OCI-LY7 (cell line): ENCODE data around the gene KLHL26.

Experiments used
- EZH2phosphoT487 ChIP-seq: fragments of 200-600 bp; sonication (generic); IDR thresholded peaks from 2 replicates; pipeline ENCODE4 v1.6.1; 2018; ENCODE audit warnings: low read depth, borderline replicate concordance, mild to moderate bottlenecking, mixed run types, antibody characterized with exemption, low read length, moderate library complexity, mixed read lengths
- TF ChIP-seq, protein P1 (sequence below): fragments of 200-600 bp; sonication (generic); conservative IDR thresholded peaks from 2 replicates; pipeline ENCODE4 v1.5.1; 2014; ENCODE audit warnings: mild to moderate bottlenecking, antibody characterized with exemption, low read length, moderate library complexity, mixed read lengths

GRCh38 chr19:18613589-18614234 lies 23.1 kb upstream of the KLHL26 start:
- TF ChIP-seq, protein P1, sequence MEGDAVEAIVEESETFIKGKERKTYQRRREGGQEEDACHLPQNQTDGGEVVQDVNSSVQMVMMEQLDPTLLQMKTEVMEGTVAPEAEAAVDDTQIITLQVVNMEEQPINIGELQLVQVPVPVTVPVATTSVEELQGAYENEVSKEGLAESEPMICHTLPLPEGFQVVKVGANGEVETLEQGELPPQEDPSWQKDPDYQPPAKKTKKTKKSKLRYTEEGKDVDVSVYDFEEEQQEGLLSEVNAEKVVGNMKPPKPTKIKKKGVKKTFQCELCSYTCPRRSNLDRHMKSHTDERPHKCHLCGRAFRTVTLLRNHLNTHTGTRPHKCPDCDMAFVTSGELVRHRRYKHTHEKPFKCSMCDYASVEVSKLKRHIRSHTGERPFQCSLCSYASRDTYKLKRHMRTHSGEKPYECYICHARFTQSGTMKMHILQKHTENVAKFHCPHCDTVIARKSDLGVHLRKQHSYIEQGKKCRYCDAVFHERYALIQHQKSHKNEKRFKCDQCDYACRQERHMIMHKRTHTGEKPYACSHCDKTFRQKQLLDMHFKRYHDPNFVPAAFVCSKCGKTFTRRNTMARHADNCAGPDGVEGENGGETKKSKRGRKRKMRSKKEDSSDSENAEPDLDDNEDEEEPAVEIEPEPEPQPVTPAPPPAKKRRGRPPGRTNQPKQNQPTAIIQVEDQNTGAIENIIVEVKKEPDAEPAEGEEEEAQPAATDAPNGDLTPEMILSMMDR, result no peak
- TF ChIP-seq EZH2phosphoT487, result no peak
